Esophagus squamous epithelium (tissue), 5 donors: ENCODE measurements around the gene MAT2A. TPM values are rescaled to one million over a fixed set of nuclear protein-coding genes. Genes with fewer than 3 reads are reported as not detected.
A peak's percentile ranks its signal among the peaks of the same experiment; 100 is the strongest.

Experiments used
- DNase-seq: peaks from one replicate; lab custom pipeline; 2025; lab: John Stamatoyannopoulos, UW
- H3K27ac ChIP-seq, 4 donors: fragments of 200-600 bp; sonication (generic); one replicate each; pipeline ENCODE4 v1.5.1; 2016 to 2019; ENCODE audit warnings: mild to moderate bottlenecking in 1 of 4
- H3K27me3 ChIP-seq, 4 donors: fragments of 200-600 bp; sonication (generic); 1 replicate in 3 of 4; 2 replicates in 1 of 4; pipeline versions ENCODE4 v1.5.1 to v1.6.0; 2017 to 2021; ENCODE audit warnings: antibody characterized with exemption in 1 of 4
- H3K36me3 ChIP-seq, 3 donors: fragments of 200-600 bp; sonication (generic); one replicate each; pipeline ENCODE4 v1.5.1; 2016 to 2019
- H3K4me1 ChIP-seq, 3 donors: fragments of 200-600 bp; sonication (generic); one replicate each; pipeline ENCODE4 v1.5.1; 2017 to 2019
- H3K4me3 ChIP-seq, 4 donors: fragments of 200-600 bp; sonication (generic); 1 replicate in 3 of 4; 2 replicates in 1 of 4; pipeline ENCODE4 v1.5.1; 2016 to 2019; ENCODE audit warnings: mild to moderate bottlenecking in 2 of 4, moderate library complexity in 1 of 4
- H3K9me3 ChIP-seq, 3 donors: fragments of 200-600 bp; sonication (generic); one replicate each; pipeline ENCODE4 v1.5.1; 2016 to 2019
- POLR2A ChIP-seq, 4 donors: fragments of 450-650 bp; IDR thresholded peaks; one replicate each; pipeline ENCODE4 v1.6.1; 2017; ENCODE audit warnings: antibody characterized with exemption in 4 of 4, mild to moderate bottlenecking in 4 of 4, moderate library complexity in 3 of 4
- WGBS, 2 donors: methylation state at CpG; one replicate each; pipeline ENCODE4 v1.1.5; 2018; 5-methylcytosine and 5-hydroxymethylcytosine counted together
- intact Hi-C: fragments of 100-400 bp; cut with DNase I; formaldehyde crosslinking; loops from one replicate; pipeline ENCODE4 v1.15.0; 2022
- total RNA-seq, 4 donors: library from RNA; depleted of rRNA; stranded (reverse); fragments of >200 nt; gene quantifications; one replicate each; pipeline ENCODE4 v1.1.0, GENCODE V29; 2016
- TF ChIP-seq, protein P1 (sequence below), 6 experiments: fragments of 450-650 bp in 4 of 6; fragments of 200-600 bp in 2 of 6; sonication (generic) in 2 of 6; IDR thresholded peaks; one replicate each; pipeline ENCODE4 v1.5.1; 2016 to 2019; ENCODE audit warnings: antibody characterized with exemption in 6 of 6, mild to moderate bottlenecking in 4 of 6, moderate library complexity in 4 of 6
- donor health status: DM: yes; HTN: yes; CAD: no.

Gene MAT2A
- total RNA-seq, 4 donors from 2014 or later = 81.8 to 272 (median 121) TPM

DNA sequence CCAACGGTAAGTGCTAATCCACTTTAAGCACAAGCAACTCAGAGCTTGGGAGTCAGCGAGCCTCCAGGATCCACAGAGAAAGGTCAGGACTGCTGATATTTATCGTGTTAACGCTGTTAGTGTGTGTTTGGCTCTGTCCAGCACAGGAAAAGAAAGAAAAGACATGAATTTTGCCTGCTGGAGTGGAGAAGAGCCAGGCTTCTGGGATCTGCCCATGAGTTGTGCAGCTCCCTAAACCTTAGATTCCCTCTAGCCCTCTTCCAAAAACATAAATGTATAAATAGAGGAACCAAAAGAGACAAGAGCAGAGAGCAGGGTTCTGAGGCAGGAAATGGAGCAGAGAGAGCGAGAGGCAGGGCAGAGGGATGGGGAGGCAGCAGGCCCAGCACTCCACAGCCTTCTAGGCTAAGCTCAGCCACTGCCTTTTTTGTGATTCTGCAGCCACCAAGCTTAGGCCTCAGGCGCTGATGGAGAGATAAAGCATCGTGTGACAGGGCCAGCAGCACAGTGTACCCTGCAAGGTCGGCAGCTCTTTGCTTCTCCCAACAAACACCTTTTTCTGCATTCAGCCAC is 14.5 kb upstream of the MAT2A start:
- DNase-seq = no peak
- no peak for TF ChIP-seq POLR2A (IDR thresholded peaks at IDR 0.05)
- TF ChIP-seq, protein P1, sequence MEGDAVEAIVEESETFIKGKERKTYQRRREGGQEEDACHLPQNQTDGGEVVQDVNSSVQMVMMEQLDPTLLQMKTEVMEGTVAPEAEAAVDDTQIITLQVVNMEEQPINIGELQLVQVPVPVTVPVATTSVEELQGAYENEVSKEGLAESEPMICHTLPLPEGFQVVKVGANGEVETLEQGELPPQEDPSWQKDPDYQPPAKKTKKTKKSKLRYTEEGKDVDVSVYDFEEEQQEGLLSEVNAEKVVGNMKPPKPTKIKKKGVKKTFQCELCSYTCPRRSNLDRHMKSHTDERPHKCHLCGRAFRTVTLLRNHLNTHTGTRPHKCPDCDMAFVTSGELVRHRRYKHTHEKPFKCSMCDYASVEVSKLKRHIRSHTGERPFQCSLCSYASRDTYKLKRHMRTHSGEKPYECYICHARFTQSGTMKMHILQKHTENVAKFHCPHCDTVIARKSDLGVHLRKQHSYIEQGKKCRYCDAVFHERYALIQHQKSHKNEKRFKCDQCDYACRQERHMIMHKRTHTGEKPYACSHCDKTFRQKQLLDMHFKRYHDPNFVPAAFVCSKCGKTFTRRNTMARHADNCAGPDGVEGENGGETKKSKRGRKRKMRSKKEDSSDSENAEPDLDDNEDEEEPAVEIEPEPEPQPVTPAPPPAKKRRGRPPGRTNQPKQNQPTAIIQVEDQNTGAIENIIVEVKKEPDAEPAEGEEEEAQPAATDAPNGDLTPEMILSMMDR (IDR thresholded peaks at IDR 0.05) = no peak
- H3K9me3 ChIP-seq = no peaks in the 10 kb centered on the region
- WGBS, 2 donors = 40 to 44% methylated on average over 7 to 8 of the region's 8 CpGs
- no peaks in the 10 kb centered on the region for H3K36me3 ChIP-seq
- no peak overlapping the region for H3K4me3 ChIP-seq
- intact Hi-C loops = no loop called here
- H3K4me1 ChIP-seq = peaks cover 0 to 27% (median 7%) of the 10 kb centered on the region in 3 donors
- no peaks in the 10 kb centered on the region for H3K27me3 ChIP-seq
- H3K27ac ChIP-seq = peak overlapping the region in 3 of 4 donors; percentile 57 to 70 (median 60)

DNA sequence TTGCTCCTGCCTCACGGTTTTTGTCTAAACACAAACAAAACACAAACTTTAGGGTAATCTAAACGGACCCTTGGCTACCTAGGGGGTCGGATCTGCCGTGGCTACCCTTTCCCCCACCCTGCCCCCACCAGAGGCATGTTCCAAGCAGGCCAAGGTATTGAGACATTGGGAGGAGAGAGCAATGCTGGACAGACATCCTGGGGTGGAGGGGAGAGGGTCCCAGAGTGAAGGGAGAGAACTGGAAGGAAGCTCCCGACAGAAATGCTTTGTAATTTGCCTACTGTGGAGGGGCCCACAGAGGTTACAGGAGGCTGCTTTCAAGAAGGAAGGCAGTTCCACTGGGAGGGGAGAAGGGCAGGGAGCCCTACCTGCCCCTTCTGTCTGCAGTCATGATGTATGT is 13.9 kb upstream of the MAT2A start:
- no peaks in the 10 kb centered on the region for H3K36me3 ChIP-seq
- DNase-seq = no peak
- H3K4me1 ChIP-seq = peaks cover 0 to 27% (median 7%) of the 10 kb centered on the region in 3 donors
- 73 to 77% methylated on average over 5 of the region's 5 CpGs for WGBS, 2 donors
- no peaks in the 10 kb centered on the region for H3K27me3 ChIP-seq
- TF ChIP-seq POLR2A (IDR thresholded peaks at IDR 0.05) = no peak
- TF ChIP-seq, protein P1 (IDR thresholded peaks at IDR 0.05) = no peak
- no peak overlapping the region for H3K4me3 ChIP-seq
- intact Hi-C loops = no loop called here
- H3K9me3 ChIP-seq = no peaks in the 10 kb centered on the region
- peak overlapping the region in 3 of 4 donors; percentile 57 to 70 (median 60) for H3K27ac ChIP-seq

DNA sequence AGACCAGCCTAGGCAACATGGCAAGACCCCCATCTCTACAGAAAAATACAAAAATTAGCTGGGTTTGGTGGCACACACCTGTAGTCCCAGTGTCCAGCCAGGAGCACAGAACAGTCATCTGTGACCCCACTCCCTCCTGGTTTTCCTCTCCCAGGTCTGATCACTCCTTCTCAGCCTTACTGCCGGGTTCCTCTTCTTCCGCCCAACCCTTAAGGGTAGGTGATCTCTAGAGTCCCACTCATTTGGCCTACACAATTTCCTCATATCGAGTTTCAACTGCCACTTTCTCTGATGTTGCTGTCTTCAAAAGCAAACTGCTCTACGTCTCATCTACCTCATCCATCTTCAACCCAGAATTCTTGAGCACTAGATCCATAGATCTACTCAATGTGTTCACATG is 13.4 kb upstream of the MAT2A start:
- no peak overlapping the region for H3K4me3 ChIP-seq
- WGBS, 2 donors = 82 to 86% methylated on average over 4 of the region's 4 CpGs
- H3K36me3 ChIP-seq = no peaks in the 10 kb centered on the region
- intact Hi-C loops = no loop called here
- H3K27ac ChIP-seq = peak overlapping the region in 2 of 4 donors; percentile 57 to 60
- no peaks in the 10 kb centered on the region for H3K9me3 ChIP-seq
- no peaks in the 10 kb centered on the region for H3K27me3 ChIP-seq
- peaks cover 0 to 27% (median 7%) of the 10 kb centered on the region in 3 donors for H3K4me1 ChIP-seq
- no peak for TF ChIP-seq POLR2A (IDR thresholded peaks at IDR 0.05)
- TF ChIP-seq, protein P1 (IDR thresholded peaks at IDR 0.05) = no peak
- DNase-seq = no peak

DNA sequence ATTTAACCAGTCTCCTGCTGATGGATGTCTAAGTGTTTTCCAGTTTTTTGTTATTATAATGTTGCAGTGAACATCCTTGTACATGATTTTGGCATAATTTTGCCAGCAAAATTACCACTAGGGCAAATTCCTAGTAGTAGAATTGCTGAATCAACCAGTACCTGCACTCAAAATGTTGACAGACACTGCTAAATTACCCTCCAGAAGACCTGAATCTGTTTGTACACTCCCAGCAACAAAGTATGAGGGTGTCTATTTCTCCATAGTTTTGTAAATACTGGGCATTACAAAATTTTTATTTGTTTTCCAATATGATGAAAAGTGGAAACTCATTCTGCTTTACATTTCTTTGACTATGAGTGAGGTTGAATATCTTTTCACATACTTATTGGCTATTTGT is 11.2 kb upstream of the MAT2A start:
- no peaks in the 10 kb centered on the region for H3K36me3 ChIP-seq
- DNase-seq = no peak
- TF ChIP-seq POLR2A (IDR thresholded peaks at IDR 0.05) = no peak
- TF ChIP-seq, protein P1 (IDR thresholded peaks at IDR 0.05) = no peak
- peaks cover 0 to 36% (median 7%) of the 10 kb centered on the region in 3 donors for H3K4me1 ChIP-seq
- intact Hi-C loops = no loop called here
- no peaks in the 10 kb centered on the region for H3K9me3 ChIP-seq
- no peak overlapping the region for H3K4me3 ChIP-seq
- no peaks in the 10 kb centered on the region for H3K27me3 ChIP-seq
- no peak overlapping the region for H3K27ac ChIP-seq

DNA sequence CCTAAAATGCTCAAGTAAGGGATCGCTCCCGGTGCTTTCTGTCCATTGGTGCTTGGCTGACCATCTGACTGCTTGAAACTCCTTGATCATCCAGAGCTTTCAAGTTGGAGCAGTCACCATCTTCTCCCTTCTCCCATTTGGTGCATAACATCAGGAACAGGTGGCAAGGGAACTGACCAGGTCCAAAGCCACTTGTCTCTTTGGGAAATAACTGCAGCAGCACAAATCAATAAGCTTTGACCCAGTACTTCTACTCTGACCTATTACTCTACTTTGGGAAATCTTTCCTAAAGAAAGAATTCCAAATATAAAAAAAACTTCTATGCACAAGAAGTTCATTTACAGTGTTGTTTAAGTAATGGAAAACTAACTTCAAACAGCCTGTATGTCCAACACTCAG is 10.6 kb upstream of the MAT2A start:
- WGBS, 2 donors = 96 to 100% methylated on average over 2 of the region's 2 CpGs
- H3K4me1 ChIP-seq = peaks cover 0 to 32% (median 7%) of the 10 kb centered on the region in 3 donors
- TF ChIP-seq, protein P1 (IDR thresholded peaks at IDR 0.05) = no peak
- TF ChIP-seq POLR2A (IDR thresholded peaks at IDR 0.05) = no peak
- intact Hi-C loops = no loop called here
- H3K9me3 ChIP-seq = no peaks in the 10 kb centered on the region
- H3K36me3 ChIP-seq = no peaks in the 10 kb centered on the region
- H3K27me3 ChIP-seq = no peaks in the 10 kb centered on the region
- no peak overlapping the region for H3K4me3 ChIP-seq
- H3K27ac ChIP-seq = no peak overlapping the region
- DNase-seq = no peak
